Endothelial cell of umbilical vein (primary cell): ENCODE measurements around the gene PLXDC1. TPM values are rescaled to one million over a fixed set of nuclear protein-coding genes. Genes with fewer than 3 reads are reported as not detected.

ENCODE experiments used
- BruUV-seq: library from RNA; stranded (reverse); fragments of 400-500 nt; replicated peaks from 2 replicates; lab custom pipeline; 2021; lab: Mats Ljungman, UMichigan
- CTCF ChIA-PET: fragments of 300-600, 350-600 bp; sonication (Branson Sonifier 250); formaldehyde crosslinking; loops from one replicate; lab custom pipeline; 2021; ENCODE audit warnings: antibody characterized with exemption, inconsistent platforms; lab: Charles Lee
- POLR2A ChIA-PET: fragments of 300-600, 350-600 bp; sonication (Branson Sonifier 250); formaldehyde crosslinking; loops from one replicate; lab custom pipeline; 2021; ENCODE audit warnings: antibody characterized with exemption, inconsistent platforms; lab: Charles Lee
- DNase-seq: peaks from one replicate; pipeline ENCODE4 v3.0.0-alpha.2; 2011; ENCODE audit warnings: low read depth, low spot score
- FAIRE-seq: peaks from 2 replicates; lab custom pipeline; 2011; peaks lifted over from hg19 to GRCh38; lab: Jason Lieb, UNC
- H2AFZ ChIP-seq: 2 replicates; pipeline ENCODE4 v1.6.0; 2012; ENCODE audit warnings: low read depth, low read length, control low read depth, inconsistent platforms
- H3K27ac ChIP-seq: 2 replicates; pipeline ENCODE4 v1.5.1; 2011; ENCODE audit warnings: low read depth, mild to moderate bottlenecking, control low read depth, low read length, moderate library complexity; ENCODE audit not compliant: insufficient read depth
- H3K27me3 ChIP-seq, 2 experiments: 2 replicates each; pipeline versions ENCODE4 v1.6.0 to v1.6.1; 2011; ENCODE audit warnings: low read length in 2 of 2, mixed read lengths in 1 of 2; ENCODE audit not compliant: control insufficient read depth in 2 of 2, insufficient read depth in 2 of 2
- H3K36me3 ChIP-seq, 2 experiments: 2 replicates in 1 of 2; 3 replicates in 1 of 2; pipeline ENCODE4 v1.5.1; 2011; ENCODE audit warnings: low read length in 2 of 2, mild to moderate bottlenecking in 1 of 2, moderate library complexity in 1 of 2; ENCODE audit not compliant: control insufficient read depth in 2 of 2, insufficient read depth in 2 of 2; ENCODE audit errors: extremely low read depth in 1 of 2
- H3K4me1 ChIP-seq: 3 replicates; pipeline ENCODE4 v1.5.1; 2011; ENCODE audit warnings: mild to moderate bottlenecking, low read length; ENCODE audit not compliant: control insufficient read depth, insufficient read depth; ENCODE audit errors: extremely low read depth
- H3K4me2 ChIP-seq: 2 replicates; pipeline ENCODE4 v1.6.1; 2011; ENCODE audit warnings: low read length, control low read depth, mixed read lengths; ENCODE audit not compliant: insufficient read depth
- H3K4me3 ChIP-seq, 3 experiments: fragments of 200-600 bp in 1 of 3; sonication (generic), shearing (Covaris generic) in 1 of 3; replicated peaks in 1 of 3; 2 replicates each; pipeline ENCODE4 v1.5.1; 2011 to 2016; ENCODE audit warnings: control low read depth in 3 of 3, low read length in 3 of 3, mild to moderate bottlenecking in 2 of 3, inconsistent platforms in 1 of 3, low read depth in 1 of 3, moderate library complexity in 1 of 3; ENCODE audit not compliant: insufficient read depth in 1 of 3
- H3K79me2 ChIP-seq: 2 replicates; pipeline ENCODE4 v1.6.0; 2012; ENCODE audit warnings: low read length, inconsistent platforms; ENCODE audit not compliant: control insufficient read depth, insufficient read depth
- H3K9ac ChIP-seq: replicated peaks from 2 replicates; pipeline ENCODE3; 2011; ENCODE audit warnings: low read length, control low read depth; ENCODE audit not compliant: insufficient read depth; ENCODE audit errors: extremely low read depth
- H3K9me1 ChIP-seq: replicated peaks from 3 replicates; pipeline ENCODE4 v1.6.0; 2011; ENCODE audit warnings: mild to moderate bottlenecking, low read length; ENCODE audit not compliant: control insufficient read depth, insufficient read depth; ENCODE audit errors: extremely low read depth
- H3K9me3 ChIP-seq: replicated peaks from 2 replicates; pipeline ENCODE4 v1.5.1; 2012; ENCODE audit warnings: low read length, inconsistent platforms; ENCODE audit not compliant: control insufficient read depth, insufficient read depth
- H4K20me1 ChIP-seq: replicated peaks from 2 replicates; pipeline ENCODE3; 2011; ENCODE audit warnings: mild to moderate bottlenecking, low read length; ENCODE audit not compliant: control insufficient read depth, insufficient read depth; ENCODE audit errors: extremely low read depth
- CTCF ChIP-seq, 2 donors: IDR thresholded peaks; 1 replicate in 1 of 2; 2 replicates in 1 of 2; pipeline ENCODE4 v1.5.1; 2011; ENCODE audit warnings: low read length in 2 of 2, mild to moderate bottlenecking in 2 of 2, moderate library complexity in 2 of 2, control low read depth in 1 of 2, inconsistent platforms in 1 of 2, low read depth in 1 of 2; ENCODE audit not compliant: insufficient read depth in 1 of 2; ENCODE audit errors: extremely low read depth in 1 of 2
- EZH2 ChIP-seq: IDR thresholded peaks from 2 replicates; pipeline ENCODE4 v1.6.1; 2012; ENCODE audit warnings: borderline replicate concordance, low read depth, mild to moderate bottlenecking, moderate library complexity, low read length, inconsistent platforms; ENCODE audit not compliant: severe bottlenecking
- FOS ChIP-seq: IDR thresholded peaks from 2 replicates; pipeline ENCODE4 v1.6.1; 2011; ENCODE audit warnings: mild to moderate bottlenecking, low read length, moderate library complexity, borderline replicate concordance; ENCODE audit not compliant: insufficient read depth
- GATA2 ChIP-seq: IDR thresholded peaks from 2 replicates; pipeline ENCODE4 v1.7.0; 2011; ENCODE audit warnings: low read depth, mild to moderate bottlenecking, moderate library complexity, mixed read lengths, low read length; ENCODE audit not compliant: insufficient read length, insufficient read depth
- JUN ChIP-seq: IDR thresholded peaks from 2 replicates; pipeline ENCODE4 v1.6.1; 2011; ENCODE audit warnings: borderline replicate concordance, low read depth; ENCODE audit not compliant: insufficient read length, insufficient read depth
- MAX ChIP-seq: IDR thresholded peaks from 2 replicates; pipeline ENCODE4 v1.6.1; 2011; ENCODE audit not compliant: insufficient read depth, insufficient read length
- MYC ChIP-seq: IDR thresholded peaks from one replicate; pipeline ENCODE4 v1.6.1; 2011; ENCODE audit warnings: mild to moderate bottlenecking, low read depth, low read length
- POLR2A ChIP-seq: IDR thresholded peaks from 2 replicates; pipeline ENCODE4 v1.6.1; 2012; ENCODE audit warnings: low read depth, mild to moderate bottlenecking, control low read depth, low read length
- POLR2AphosphoS5 ChIP-seq: IDR thresholded peaks from 2 replicates; pipeline ENCODE4 v1.6.1; 2012; ENCODE audit warnings: low read depth, mild to moderate bottlenecking, control low read depth, low read length, moderate library complexity; ENCODE audit not compliant: insufficient read depth
- dilution Hi-C: fragments of 300-500 bp; cut with MboI; formaldehyde crosslinking; loops from one replicate; pipeline ENCODE4 v1.15.0; 2019; ENCODE audit warnings: low sequenced_read_pairs; ENCODE audit not compliant: extremely low pct_ligation_motif_present
- intact Hi-C: fragments of 100-400 bp; cut with micrococcal nuclease; formaldehyde crosslinking; loops from one replicate; pipeline ENCODE4 v1.10.0; 2022
- polyA plus RNA-seq, 4 experiments: library from polyadenylated mRNA; depleted of rRNA in 3 of 4; stranded (reverse) in 3 of 4; unstranded in 1 of 4; fragments of >200 nt; gene quantifications; 2 replicates each; pipeline versions ENCODE4 v1.2.1 to v1.2.3, GENCODE V29; 2011 to 2012; ENCODE audit warnings: missing spikeins in 1 of 4
- total RNA-seq: library from RNA; stranded (reverse); gene quantifications from 2 replicates; pipeline ENCODE4 v1.2.3, GENCODE V29; 2021

Gene PLXDC1
- total and polyA plus RNA-seq, 2 donors (not counting 3 experiments of a cell fraction or from before 2014, with no cell fraction given), result 0.03 TPM; not detected in 1

GRCh38 chr17:39099663-39100286, 51.7 kb downstream of the PLXDC1 start:
- Histone ChIP-seq H3K9ac (no peak overlapping the region), H3K9me1 (no peaks in the 10 kb centered on the region), H3K9me3 (no peaks in the 10 kb centered on the region), H3K4me1 (no peaks in the 10 kb centered on the region), H2AFZ (no peak overlapping the region), H3K4me3 (no peak overlapping the region), H3K79me2 (no peaks in the 10 kb centered on the region), H3K36me3 (no peaks in the 10 kb centered on the region), H3K4me2 (no peak overlapping the region), H4K20me1 (no peaks in the 10 kb centered on the region), H3K27me3 (peaks cover 3 to 5% of the 10 kb centered on the region in 2 experiments), H3K27ac (no peak overlapping the region)
- CTCF ChIA-PET, result interaction anchor here (0.7 to 1.5 kb wide), 4 partner anchors 8 to 432 kb away, joined by 3 to 5 read pairs (median 4); no protein-coding TSS in a partner anchor
- FAIRE-seq (no peak), DNase-seq (no peak)
- TF ChIP-seq EZH2 (no peak), MYC (no peak), MAX (no peak), POLR2AphosphoS5 (no peak), FOS (no peak), POLR2A (no peak), GATA2 (no peak), CTCF (IDR thresholded peaks at IDR 0.05; ENCODE audit: extremely low read depth in 1 of 2, insufficient read depth in 1 of 2, low read depth in 1 of 2, low read length in 2 of 2) (no peak), JUN (no peak)
- no TSS peak for BruUV-seq
- POLR2A ChIA-PET, result no interaction called here
- intact Hi-C loops, result no loop called here
- dilution Hi-C loops, result no loop called here
